Panc1 (cell line): ENCODE data around the gene FCN3.

Experiments used
- CTCF ChIP-seq: fragments of 450-650 bp; IDR thresholded peaks from 2 replicates; pipeline ENCODE4 v1.5.1; 2017; ENCODE audit warnings: mild to moderate bottlenecking
- POLR2AphosphoS5 ChIP-seq: IDR thresholded peaks from 2 replicates; pipeline ENCODE4 v1.6.1; 2012; ENCODE audit warnings: mild to moderate bottlenecking, low read depth, low read length, moderate library complexity
- REST ChIP-seq, 2 experiments: IDR thresholded peaks; 2 replicates each; pipeline ENCODE4 v1.6.1; 2011 to 2012; ENCODE audit warnings: low read depth in 2 of 2, control low read depth in 1 of 2, low read length in 1 of 2, mild to moderate bottlenecking in 1 of 2, moderate library complexity in 1 of 2; ENCODE audit not compliant: insufficient read depth in 1 of 2
- SIN3A ChIP-seq: IDR thresholded peaks from 2 replicates; pipeline ENCODE4 v1.6.1; 2012; ENCODE audit warnings: low read depth, mild to moderate bottlenecking, low read length, moderate library complexity, borderline replicate concordance; ENCODE audit not compliant: insufficient read depth

- no peak for TF ChIP-seq REST (IDR thresholded peaks at IDR 0.05; ENCODE audit: insufficient read depth in 1 of 2, low read depth in 2 of 2, low read length in 1 of 2)
- TF ChIP-seq CTCF, result no peak
- TF ChIP-seq SIN3A, result no peak
- TF ChIP-seq POLR2AphosphoS5, result no peak
Measured at GRCh38 chr1:27403931-27404330, 29.3 kb upstream of the FCN3 start.
